Fibroblast of villous mesenchyme (primary cell): ENCODE measurements around the gene GPR35. TPM values are rescaled to one million over a fixed set of nuclear protein-coding genes. Genes with fewer than 3 reads are reported as not detected.
"Not testable (repeated sequence)": the region's sequence is repeated elsewhere in the genome, so short reads cannot be mapped to it uniquely, and the experiment has no call there.

Experiments used
- DNase-seq: peaks from one replicate; pipeline ENCODE4 v3.0.0-alpha.2; 2010; ENCODE audit warnings: low read depth
- H3K4me3 ChIP-seq: 2 replicates; pipeline ENCODE4 v1.5.1; 2011; ENCODE audit warnings: low read depth, mild to moderate bottlenecking, low read length
- CTCF ChIP-seq: IDR thresholded peaks from 2 replicates; pipeline ENCODE4 v1.5.1; 2012; ENCODE audit warnings: low read depth, mild to moderate bottlenecking, low read length; ENCODE audit not compliant: insufficient read depth
- total RNA-seq: library from RNA; depleted of rRNA; stranded (reverse); fragments of >200 nt; gene quantifications from 2 replicates; pipeline ENCODE4 v1.2.3, GENCODE V29; 2012

Gene GPR35
- total RNA-seq, 1 donor = 0.43 TPM

- no peak for DNase-seq
- no peak overlapping the region for H3K4me3 ChIP-seq
- TF ChIP-seq CTCF = no peak
These were observed 19.2 kb upstream of the GPR35 start for GRCh38 chr2:240605867-240606743.

- no peak for TF ChIP-seq CTCF
- H3K4me3 ChIP-seq = no peak overlapping the region
- no peak for DNase-seq
These were observed 13.6 kb upstream of the GPR35 start for GRCh38 chr2:240611601-240612210.

GRCh38 chr2:240613781-240614180 lies 11.5 kb upstream of the GPR35 start:
- no peak for TF ChIP-seq CTCF
- DNase-seq = no peak
- H3K4me3 ChIP-seq = no peak overlapping the region

- H3K4me3 ChIP-seq = no peak overlapping the region
- no peak for TF ChIP-seq CTCF
- no peak for DNase-seq
These were observed 10.9 kb upstream of the GPR35 start for GRCh38 chr2:240614391-240614790.

- no peak overlapping the region for H3K4me3 ChIP-seq
- DNase-seq = no peak
- no peak for TF ChIP-seq CTCF
These were observed 9.9 kb upstream of the GPR35 start for GRCh38 chr2:240615396-240615795.

- no peak overlapping the region for H3K4me3 ChIP-seq
- TF ChIP-seq CTCF = no peak
- no peak for DNase-seq
These were observed 9.3 kb upstream of the GPR35 start for GRCh38 chr2:240615820-240616547.

GRCh38 chr2:240616860-240617666 lies 8.2 kb upstream of the GPR35 start:
- not testable (repeated sequence) for H3K4me3 ChIP-seq, DNase-seq
